AG10803 (cell line): ENCODE data around the gene ACE2.

Source experiments
- DNase-seq: peaks from one replicate; pipeline ENCODE4 v3.0.0; 2010; ENCODE audit warnings: low read depth
- H3K4me3 ChIP-seq: 2 replicates; pipeline ENCODE4 v1.5.1; 2011; ENCODE audit warnings: mild to moderate bottlenecking, low read length, control low read depth
- CTCF ChIP-seq: conservative IDR thresholded peaks from 2 replicates; pipeline ENCODE4 v1.5.1; 2011; ENCODE audit warnings: mild to moderate bottlenecking, low read length, control low read depth, inconsistent platforms

Gene ACE2

GRCh38 chrX:15515931-15516330, 84.8 kb downstream of the ACE2 start:
- H3K4me3 ChIP-seq = no peak overlapping the region
- DNase-seq = no peak
- no peak for TF ChIP-seq CTCF

- TF ChIP-seq CTCF = no peak
Measured at GRCh38 chrX:15514279-15514678, 86.5 kb downstream of the ACE2 start.

GRCh38 chrX:15512401-15512965, 88.3 kb downstream of the ACE2 start:
- no peak overlapping the region for H3K4me3 ChIP-seq
- no peak for TF ChIP-seq CTCF
- DNase-seq = no peak

More at GRCh38 chrX:15514279-15514678, 86.5 kb downstream of the ACE2 start:
- no peak for DNase-seq
- no peak overlapping the region for H3K4me3 ChIP-seq

- no peak for TF ChIP-seq CTCF
- H3K4me3 ChIP-seq = no peak overlapping the region
- DNase-seq = no peak
Measured at GRCh38 chrX:15511563-15511962, 89.2 kb downstream of the ACE2 start.
